Calu3 (cell line): ENCODE data around the gene GRID2. TPM values are rescaled to one million over a fixed set of nuclear protein-coding genes. Genes with fewer than 3 reads are reported as not detected.
"Not testable (repeated sequence)": the region's sequence is repeated elsewhere in the genome, so short reads cannot be mapped to it uniquely, and the experiment has no call there.

Source experiments
- BruUV-seq: library from RNA; stranded (reverse); fragments of 400-500 nt; replicated peaks from 2 replicates; lab custom pipeline; 2021; lab: Mats Ljungman, UMichigan
- CTCF ChIA-PET: fragments of 300-600 bp; sonication (Branson Sonifier 250); formaldehyde crosslinking; loops from one replicate; lab custom pipeline; 2022; ENCODE audit warnings: antibody characterized with exemption; lab: Charles Lee
- DNase-seq: peaks from one replicate; pipeline ENCODE4 v3.0.0; 2022
- H3K27ac Mint-ChIP-seq: one replicate; pipeline ENCODE4 v1.8.0; 2022; ENCODE audit warnings: mixed read lengths; ENCODE audit not compliant: unreplicated experiment
- H3K27me3 Mint-ChIP-seq: one replicate; pipeline ENCODE4 v1.8.0; 2022; ENCODE audit warnings: mixed read lengths; ENCODE audit not compliant: unreplicated experiment
- H3K36me3 Mint-ChIP-seq: one replicate; pipeline ENCODE4 v1.8.0; 2022; ENCODE audit warnings: mild to moderate bottlenecking, moderate library complexity, mixed read lengths; ENCODE audit not compliant: insufficient read depth, unreplicated experiment
- H3K4me1 Mint-ChIP-seq: one replicate; pipeline ENCODE4 v1.8.0; 2022; ENCODE audit warnings: mild to moderate bottlenecking, low read depth, mixed read lengths; ENCODE audit not compliant: unreplicated experiment
- H3K4me3 Mint-ChIP-seq: one replicate; pipeline ENCODE4 v1.8.0; 2022; ENCODE audit warnings: mild to moderate bottlenecking, low read depth, moderate library complexity, mixed read lengths; ENCODE audit not compliant: unreplicated experiment
- H3K9me3 Mint-ChIP-seq: one replicate; pipeline ENCODE4 v1.8.0; 2022; ENCODE audit warnings: low read depth, mixed read lengths; ENCODE audit not compliant: unreplicated experiment
- intact Hi-C: fragments of 100-400 bp; cut with micrococcal nuclease; formaldehyde crosslinking; loops from one replicate; pipeline ENCODE4 v1.10.0; 2022; ENCODE audit not compliant: unreplicated experiment
- total RNA-seq: library from RNA; stranded (reverse); gene quantifications from 2 replicates; pipeline ENCODE4 v1.2.3, GENCODE V29; 2022
- TF ChIP-seq, protein P1 (sequence below): fragments of 200-600 bp; IDR thresholded peaks from one replicate; pipeline ENCODE4 v1.8.0; 2022; ENCODE audit warnings: antibody characterized with exemption; ENCODE audit not compliant: unreplicated experiment

GRID2 gene
- total RNA-seq, 1 experiment from 2014 or later = not detected

DNA sequence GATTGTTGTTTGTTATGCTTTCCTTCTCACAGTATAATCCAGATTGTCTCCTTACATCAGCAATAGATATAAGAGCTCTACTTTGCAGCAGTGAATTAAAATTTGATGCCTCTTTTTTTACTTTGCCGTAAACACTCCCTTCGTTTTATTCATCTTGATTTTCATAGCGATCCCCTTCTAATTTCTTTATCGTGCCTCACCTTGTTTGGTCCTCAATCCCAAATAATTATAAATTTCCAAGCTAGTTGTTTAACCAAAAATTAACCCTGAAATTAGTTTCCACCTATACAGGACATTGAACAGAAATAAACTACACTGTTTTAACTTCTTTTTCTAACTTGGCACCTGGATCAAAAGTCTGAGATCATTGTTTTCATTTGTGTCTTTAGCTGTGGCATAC is 35.1 kb upstream of the GRID2 start:
- TF ChIP-seq, protein P1, sequence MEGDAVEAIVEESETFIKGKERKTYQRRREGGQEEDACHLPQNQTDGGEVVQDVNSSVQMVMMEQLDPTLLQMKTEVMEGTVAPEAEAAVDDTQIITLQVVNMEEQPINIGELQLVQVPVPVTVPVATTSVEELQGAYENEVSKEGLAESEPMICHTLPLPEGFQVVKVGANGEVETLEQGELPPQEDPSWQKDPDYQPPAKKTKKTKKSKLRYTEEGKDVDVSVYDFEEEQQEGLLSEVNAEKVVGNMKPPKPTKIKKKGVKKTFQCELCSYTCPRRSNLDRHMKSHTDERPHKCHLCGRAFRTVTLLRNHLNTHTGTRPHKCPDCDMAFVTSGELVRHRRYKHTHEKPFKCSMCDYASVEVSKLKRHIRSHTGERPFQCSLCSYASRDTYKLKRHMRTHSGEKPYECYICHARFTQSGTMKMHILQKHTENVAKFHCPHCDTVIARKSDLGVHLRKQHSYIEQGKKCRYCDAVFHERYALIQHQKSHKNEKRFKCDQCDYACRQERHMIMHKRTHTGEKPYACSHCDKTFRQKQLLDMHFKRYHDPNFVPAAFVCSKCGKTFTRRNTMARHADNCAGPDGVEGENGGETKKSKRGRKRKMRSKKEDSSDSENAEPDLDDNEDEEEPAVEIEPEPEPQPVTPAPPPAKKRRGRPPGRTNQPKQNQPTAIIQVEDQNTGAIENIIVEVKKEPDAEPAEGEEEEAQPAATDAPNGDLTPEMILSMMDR = no peak
- Mint-ChIP-seq H3K27me3 (no peaks in the 10 kb centered on the region), H3K27ac (no peak overlapping the region), H3K4me1 (no peaks in the 10 kb centered on the region), H3K9me3 (no peaks in the 10 kb centered on the region), H3K4me3 (no peak overlapping the region), H3K36me3 (no peaks in the 10 kb centered on the region)
- DNase-seq = no peak
- BruUV-seq = no TSS peak
- intact Hi-C loops = no loop called here
- CTCF ChIA-PET = no interaction called here

DNA sequence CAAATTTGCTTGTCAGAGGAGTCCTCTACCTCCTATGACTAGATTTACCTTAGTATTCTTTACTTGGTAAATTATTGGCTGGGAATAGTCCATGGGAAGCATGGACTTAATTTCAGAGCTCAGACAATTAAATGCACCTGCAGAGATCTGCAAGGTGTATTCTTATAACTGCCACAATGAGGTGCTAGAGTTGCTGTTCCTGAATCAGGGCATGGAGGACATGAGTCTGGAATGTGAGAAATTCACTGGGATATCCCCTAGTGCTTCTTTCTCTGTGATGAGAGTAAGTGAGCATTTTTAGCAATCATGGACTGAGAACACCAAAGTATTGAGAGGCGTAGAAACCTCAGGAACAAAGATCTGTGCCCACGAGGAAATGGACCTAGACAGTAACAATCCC is 32.9 kb upstream of the GRID2 start:
- H3K36me3 Mint-ChIP-seq = no peaks in the 10 kb centered on the region
- H3K9me3 Mint-ChIP-seq = no peaks in the 10 kb centered on the region
- H3K4me1 Mint-ChIP-seq = no peaks in the 10 kb centered on the region
- CTCF ChIA-PET = no interaction called here
- intact Hi-C loops = no loop called here
- TF ChIP-seq, protein P1 = no peak
- H3K27ac Mint-ChIP-seq = no peak overlapping the region
- BruUV-seq = no TSS peak
- peaks cover 2% of the 10 kb centered on the region for H3K27me3 Mint-ChIP-seq
- no peak for DNase-seq
- no peak overlapping the region for H3K4me3 Mint-ChIP-seq

DNA sequence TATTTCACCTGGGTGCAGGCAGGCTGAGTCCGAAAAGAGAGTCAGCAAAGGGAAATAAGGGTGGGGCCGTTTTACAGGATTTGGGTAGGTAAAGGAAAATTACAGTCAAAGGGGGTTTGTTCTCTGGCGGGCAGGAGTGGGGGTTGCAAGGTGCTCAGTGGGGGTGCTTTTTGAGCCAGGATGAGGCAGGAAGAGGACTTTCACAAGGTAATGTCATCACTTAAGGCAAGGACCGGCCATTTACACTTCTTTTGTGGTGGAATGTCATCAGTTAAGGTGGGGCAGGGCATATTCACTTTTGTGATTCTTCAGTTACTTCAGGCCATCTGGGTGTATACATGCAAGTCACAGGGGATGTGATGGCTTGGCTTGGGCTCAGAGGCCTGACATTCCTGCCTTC is 32.2 kb upstream of the GRID2 start:
- H3K4me3 Mint-ChIP-seq, H3K4me1 Mint-ChIP-seq, H3K9me3 Mint-ChIP-seq, DNase-seq, BruUV-seq, H3K27ac Mint-ChIP-seq, H3K27me3 Mint-ChIP-seq, CTCF ChIA-PET, H3K36me3 Mint-ChIP-seq, intact Hi-C loops: not testable (repeated sequence)

DNA sequence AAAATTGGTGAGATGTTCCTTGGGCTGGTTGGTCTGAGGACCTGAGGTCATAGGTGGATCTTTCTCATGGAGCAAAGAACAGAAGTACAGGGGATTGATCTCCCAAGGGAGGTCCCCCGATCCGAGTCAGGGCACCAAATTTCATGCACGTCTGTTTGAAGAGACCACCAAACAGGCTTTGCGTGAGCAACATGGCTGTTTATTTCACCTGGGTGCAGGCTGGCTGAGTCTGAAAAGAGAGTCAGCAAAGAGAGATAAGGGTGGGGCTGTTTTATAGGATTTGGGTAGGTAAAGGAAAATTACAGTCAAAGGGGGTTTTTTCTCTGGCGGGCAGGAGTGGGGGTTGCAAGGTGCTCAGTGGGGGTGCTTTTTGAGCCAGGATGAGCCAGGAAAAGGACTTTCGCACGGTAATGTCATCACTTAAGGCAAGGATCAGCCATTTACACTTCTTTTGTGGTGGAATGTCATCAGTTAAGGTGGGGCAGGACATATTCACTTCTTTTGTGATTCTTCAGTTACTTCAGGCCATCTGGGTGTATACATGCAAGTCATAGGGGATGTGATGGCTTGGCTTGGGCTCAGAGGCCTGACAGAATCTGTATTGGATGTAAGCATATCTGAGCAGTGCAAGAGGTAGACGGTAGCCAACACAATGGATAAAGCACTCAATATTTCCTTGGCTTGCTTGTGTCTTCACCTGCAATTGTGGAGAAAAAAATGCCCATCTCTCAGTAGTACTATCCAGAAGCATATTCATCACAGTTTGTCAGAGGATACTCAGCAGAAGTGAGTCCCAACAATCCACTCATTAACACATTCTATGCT is 26.5 kb upstream of the GRID2 start:
- H3K4me1 Mint-ChIP-seq, intact Hi-C loops, DNase-seq, H3K9me3 Mint-ChIP-seq, H3K27ac Mint-ChIP-seq, H3K36me3 Mint-ChIP-seq, H3K4me3 Mint-ChIP-seq, CTCF ChIA-PET, BruUV-seq: not testable (repeated sequence)
- peaks cover 17% of the 10 kb centered on the region for H3K27me3 Mint-ChIP-seq

DNA sequence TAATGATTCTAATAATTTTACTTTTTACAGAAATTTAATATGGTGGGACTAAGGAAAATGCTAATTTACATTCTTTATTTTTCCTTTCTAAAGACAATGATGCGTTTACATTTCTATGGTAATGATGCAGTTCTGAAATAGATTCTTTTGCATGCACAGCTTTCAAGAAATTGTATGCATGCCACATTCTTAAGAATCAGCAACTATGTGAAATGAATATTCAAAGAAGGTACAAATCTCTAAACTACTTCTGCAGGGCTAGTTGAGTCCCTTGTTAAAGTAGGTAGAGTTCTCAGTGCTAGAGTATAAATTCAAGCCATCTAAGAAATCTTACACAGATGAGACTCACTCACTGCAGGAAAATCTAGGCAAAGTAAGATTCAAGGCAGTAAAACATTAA is 24.5 kb upstream of the GRID2 start:
- H3K4me1 Mint-ChIP-seq = no peaks in the 10 kb centered on the region
- intact Hi-C loops = no loop called here
- no peaks in the 10 kb centered on the region for H3K36me3 Mint-ChIP-seq
- TF ChIP-seq, protein P1 = no peak
- CTCF ChIA-PET = no interaction called here
- H3K27ac Mint-ChIP-seq = no peak overlapping the region
- DNase-seq = no peak
- no peaks in the 10 kb centered on the region for H3K9me3 Mint-ChIP-seq
- no TSS peak for BruUV-seq
- no peak overlapping the region for H3K4me3 Mint-ChIP-seq
- peaks cover 17% of the 10 kb centered on the region for H3K27me3 Mint-ChIP-seq
